GM15510 (cell line): ENCODE results near the gene DDAH1.

Experiments used
- POLR2A ChIP-seq: IDR thresholded peaks from 3 replicates; pipeline ENCODE4 v1.6.1; 2011; ENCODE audit warnings: borderline replicate concordance; ENCODE audit not compliant: insufficient read length; ENCODE audit errors: extremely low read depth

Gene DDAH1

DNA sequence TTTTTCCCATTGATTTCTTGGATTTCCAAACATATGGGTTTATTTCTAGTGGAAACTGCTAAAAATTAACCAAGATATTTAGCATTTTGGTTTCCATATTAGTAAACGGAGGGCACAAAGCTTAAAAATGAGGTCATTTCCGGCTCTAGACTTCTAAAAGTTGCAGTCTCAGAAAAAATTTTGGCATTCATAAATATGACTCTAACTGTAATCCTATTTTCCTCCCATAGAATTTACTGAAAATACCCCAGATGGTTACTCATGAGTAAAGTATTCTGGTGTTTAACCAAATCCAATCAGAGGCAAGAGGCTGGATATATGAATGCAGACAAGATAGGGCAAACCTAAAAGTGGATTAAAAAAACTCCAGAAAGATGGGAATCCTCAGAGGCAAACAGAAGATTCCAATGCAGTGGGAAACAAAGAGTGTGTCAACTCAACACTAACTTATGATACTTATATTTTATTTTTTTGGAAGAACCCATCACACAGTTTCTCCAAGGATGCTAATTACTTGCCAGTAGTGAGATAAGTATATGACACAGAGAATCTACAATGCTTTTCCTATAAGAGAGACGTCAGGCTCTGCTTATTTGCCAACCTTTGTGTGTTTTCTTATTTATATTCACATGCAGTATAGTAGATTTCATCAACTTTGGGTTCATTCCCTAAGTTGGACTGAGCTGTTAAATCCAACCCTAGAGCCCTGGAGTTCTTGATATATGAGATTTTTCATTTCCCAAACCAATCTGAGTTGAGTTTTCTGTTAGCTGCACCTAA lies 98.4 kb downstream of the DDAH1 start:
- no peak for TF ChIP-seq POLR2A

GRCh38 chr1:85365851-85366250 lies 99.1 kb downstream of the DDAH1 start:
- TF ChIP-seq POLR2A = no peak

- TF ChIP-seq POLR2A = no peak
These were observed 101.4 kb downstream of the DDAH1 start for GRCh38 chr1:85363521-85363920.

- TF ChIP-seq POLR2A = no peak
These were observed 101.9 kb downstream of the DDAH1 start for GRCh38 chr1:85363092-85363491.

- no peak for TF ChIP-seq POLR2A
These were observed 103.2 kb downstream of the DDAH1 start for GRCh38 chr1:85361606-85362296.

DNA sequence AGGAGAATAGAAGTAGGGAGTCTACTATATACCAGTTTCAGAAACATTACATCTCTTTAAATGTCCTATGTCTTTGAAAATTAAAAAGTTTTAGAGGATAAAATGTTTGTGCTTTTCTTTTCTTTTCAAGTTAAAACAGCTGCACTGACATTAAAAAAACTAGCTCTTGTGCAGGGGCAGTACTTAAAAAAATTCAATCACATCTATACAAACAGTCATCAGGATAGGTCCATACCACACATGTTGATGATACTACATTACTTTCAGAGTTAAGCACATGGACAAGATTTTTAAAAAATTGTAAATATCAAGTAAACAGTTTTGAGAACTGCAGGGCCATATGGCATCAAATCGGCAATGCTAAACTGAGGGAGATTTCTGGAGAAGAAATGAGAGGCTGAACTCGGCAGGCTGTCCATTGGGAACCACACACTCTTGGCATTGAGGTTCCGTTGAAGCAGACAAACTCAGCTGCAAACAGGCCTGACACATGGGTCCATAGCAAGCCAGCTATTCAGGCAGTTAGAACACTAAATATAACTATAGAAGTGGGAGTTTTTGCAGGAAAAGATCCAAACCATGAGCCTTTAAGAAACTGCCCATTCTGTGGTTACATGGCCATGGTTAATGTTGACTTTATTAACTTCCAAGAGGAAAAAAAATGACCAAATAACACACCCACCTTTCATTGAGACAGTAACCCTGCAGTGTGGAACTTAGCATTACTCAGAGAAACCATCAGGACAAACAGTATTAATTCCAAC lies 104.0 kb downstream of the DDAH1 start:
- TF ChIP-seq POLR2A = no peak

DNA sequence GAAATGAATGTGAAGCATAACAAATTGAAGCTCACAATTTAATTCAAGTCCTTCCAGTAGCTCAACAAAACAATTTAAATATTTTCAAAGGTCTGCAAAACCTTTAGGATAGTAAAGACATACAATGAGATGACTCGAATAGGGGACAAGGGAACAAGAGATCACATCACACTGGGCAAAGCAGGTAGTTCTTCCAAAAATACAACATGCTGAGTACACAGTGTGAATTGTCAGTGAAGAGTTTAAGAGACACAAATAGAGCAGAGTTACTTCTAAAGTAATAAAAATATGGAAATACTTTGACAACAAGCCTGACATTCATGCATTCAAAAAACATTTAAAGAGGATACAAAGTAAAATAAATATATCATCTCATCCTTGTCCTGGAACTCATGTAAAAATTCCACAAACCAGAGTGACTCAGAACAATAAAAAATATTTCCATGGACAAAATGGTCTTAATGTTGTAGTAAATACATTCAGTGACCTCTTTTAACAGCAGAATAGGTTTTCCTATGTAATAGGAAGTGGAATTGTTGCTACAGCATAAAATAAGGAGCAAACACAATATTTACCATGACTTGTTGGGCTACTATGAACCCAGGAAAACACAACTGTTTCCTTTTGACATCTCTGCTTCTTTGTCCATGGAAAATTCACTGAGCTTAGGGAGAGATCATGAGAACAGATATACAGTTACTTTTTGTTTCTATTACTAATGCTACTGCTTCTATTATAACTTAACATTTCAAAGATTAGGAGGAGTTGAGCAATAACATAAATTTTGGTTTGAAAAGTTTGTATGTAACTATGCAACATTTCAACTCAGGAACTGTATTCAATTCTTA lies 104.9 kb downstream of the DDAH1 start:
- TF ChIP-seq POLR2A = no peak

- TF ChIP-seq POLR2A = no peak
These were observed 106.1 kb downstream of the DDAH1 start for GRCh38 chr1:85358702-85359438.

DNA sequence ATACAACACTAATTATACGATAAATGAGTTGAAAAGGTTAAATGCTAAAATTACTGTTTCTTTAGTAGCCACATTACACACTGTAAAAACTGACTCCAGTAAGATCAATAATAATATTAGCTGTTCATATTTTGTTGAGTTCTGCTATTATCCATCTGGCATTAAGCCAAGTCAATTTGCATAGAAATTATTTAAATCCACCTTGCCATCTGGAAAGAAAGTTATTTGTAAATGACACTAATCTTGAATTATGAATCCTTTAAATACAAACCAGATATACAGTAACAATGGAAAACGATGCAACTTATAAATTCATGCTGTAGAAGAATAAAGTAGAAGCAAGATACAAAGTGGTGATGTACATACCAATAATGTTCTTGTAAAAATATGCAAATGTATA lies 107.1 kb downstream of the DDAH1 start:
- TF ChIP-seq POLR2A = no peak

GRCh38 chr1:85356130-85356529 lies 108.8 kb downstream of the DDAH1 start:
- no peak for TF ChIP-seq POLR2A

DNA sequence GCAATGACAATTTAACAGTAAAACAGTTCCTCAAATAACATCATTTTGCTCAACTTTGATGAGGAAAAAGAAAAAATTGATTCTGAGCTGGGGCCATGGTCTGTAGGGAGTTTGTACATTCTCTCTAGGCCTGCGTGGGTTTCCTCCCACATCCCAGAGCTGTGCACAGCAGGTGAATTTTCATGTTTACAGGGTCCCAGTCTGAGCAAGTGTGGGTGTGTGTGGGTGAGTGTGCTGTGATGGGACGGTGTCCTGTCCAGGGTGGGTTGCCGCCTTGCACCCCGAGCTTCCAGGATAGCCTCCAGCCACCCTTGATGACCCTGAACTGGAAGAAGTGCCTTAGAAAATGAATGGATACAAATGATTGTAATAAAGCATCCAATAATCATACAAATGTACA lies 112.9 kb downstream of the DDAH1 start:
- TF ChIP-seq POLR2A = no peak

- TF ChIP-seq POLR2A = no peak
These were observed 113.6 kb downstream of the DDAH1 start for GRCh38 chr1:85351202-85351828.

GRCh38 chr1:85349224-85349623 lies 115.7 kb downstream of the DDAH1 start:
- no peak for TF ChIP-seq POLR2A
